HepG2 (cell line): ENCODE measurements around the gene ZNF384. TPM values are rescaled to one million over a fixed set of nuclear protein-coding genes. Genes with fewer than 3 reads are reported as not detected.

Source experiments
- ATF2 ChIP-seq: sonication (generic); formaldehyde crosslinking; IDR thresholded peaks from 2 replicates; pipeline ENCODE4 v1.4.0; 2020; ENCODE audit warnings: missing genetic modification reagents
- ATM ChIP-seq: fragments of 450-650 bp; IDR thresholded peaks from 2 replicates; pipeline ENCODE4 v1.7.1; 2017; ENCODE audit warnings: mild to moderate bottlenecking, borderline replicate concordance
- EED ChIP-seq: sonication (generic); formaldehyde crosslinking; IDR thresholded peaks from 2 replicates; pipeline ENCODE4 v1.5.0; 2020; ENCODE audit warnings: mild to moderate bottlenecking, missing genetic modification reagents
- GABPA ChIP-seq, 2 experiments: IDR thresholded peaks; 2 replicates each; pipeline ENCODE4 v1.6.1; 2011 to 2016; ENCODE audit warnings: low read depth in 2 of 2, low read length in 1 of 2, missing biosample characterization in 1 of 2, missing genetic modification characterization in 1 of 2
- HMG20A ChIP-seq: IDR thresholded peaks from 2 replicates; pipeline ENCODE4 v1.6.1; 2016; ENCODE audit warnings: borderline replicate concordance
- ZFP91 ChIP-seq: sonication (generic); formaldehyde crosslinking; IDR thresholded peaks from 2 replicates; pipeline ENCODE4 v1.9.0; 2022; ENCODE audit warnings: missing genetic modification reagents, mild to moderate bottlenecking, borderline replicate concordance
- ZNF333 ChIP-seq: sonication (generic); formaldehyde crosslinking; IDR thresholded peaks from 2 replicates; pipeline ENCODE4 v1.4.0; 2020; ENCODE audit warnings: mild to moderate bottlenecking, missing genetic modification reagents, borderline replicate concordance
- ZNF616 ChIP-seq: sonication (generic); formaldehyde crosslinking; IDR thresholded peaks from 2 replicates; pipeline ENCODE4 v1.5.0; 2020; ENCODE audit warnings: low read depth, mild to moderate bottlenecking, missing genetic modification reagents
- ZNF790 ChIP-seq: sonication (generic); formaldehyde crosslinking; IDR thresholded peaks from 2 replicates; pipeline ENCODE4 v1.8.0; 2022; ENCODE audit warnings: missing genetic modification reagents, mild to moderate bottlenecking, borderline replicate concordance
- polyA plus RNA-seq, 8 experiments: library from polyadenylated mRNA; depleted of rRNA in 3 of 8; stranded (reverse) in 7 of 8; unstranded in 1 of 8; fragments of >200 nt; fragmentation: Illumina TruSeq in 4 of 8; extraction: Trizol in 4 of 8; gene quantifications; 2 replicates each; pipeline versions ENCODE4 v1.2.1 to v1.2.3, GENCODE V29; 2011 to 2016; ENCODE audit warnings: low read depth in 4 of 8, missing spikeins in 1 of 8, mixed read lengths in 1 of 8; ENCODE audit not compliant: insufficient read depth in 1 of 8
- total RNA-seq, 5 experiments: library from RNA; depleted of rRNA; stranded (reverse); fragments of >200 nt; fragmentation: Illumina TruSeq; extraction: Trizol; gene quantifications; 2 replicates each; pipeline ENCODE4 v1.2.3, GENCODE V29; 2016; ENCODE audit warnings: low read depth in 1 of 5

The ZNF384 gene
- total and polyA plus RNA-seq, 2 of the 13 experiments (the other 11 are each of a cell fraction or from before 2014, with no cell fraction given): 23.6 to 55.3 TPM

DNA sequence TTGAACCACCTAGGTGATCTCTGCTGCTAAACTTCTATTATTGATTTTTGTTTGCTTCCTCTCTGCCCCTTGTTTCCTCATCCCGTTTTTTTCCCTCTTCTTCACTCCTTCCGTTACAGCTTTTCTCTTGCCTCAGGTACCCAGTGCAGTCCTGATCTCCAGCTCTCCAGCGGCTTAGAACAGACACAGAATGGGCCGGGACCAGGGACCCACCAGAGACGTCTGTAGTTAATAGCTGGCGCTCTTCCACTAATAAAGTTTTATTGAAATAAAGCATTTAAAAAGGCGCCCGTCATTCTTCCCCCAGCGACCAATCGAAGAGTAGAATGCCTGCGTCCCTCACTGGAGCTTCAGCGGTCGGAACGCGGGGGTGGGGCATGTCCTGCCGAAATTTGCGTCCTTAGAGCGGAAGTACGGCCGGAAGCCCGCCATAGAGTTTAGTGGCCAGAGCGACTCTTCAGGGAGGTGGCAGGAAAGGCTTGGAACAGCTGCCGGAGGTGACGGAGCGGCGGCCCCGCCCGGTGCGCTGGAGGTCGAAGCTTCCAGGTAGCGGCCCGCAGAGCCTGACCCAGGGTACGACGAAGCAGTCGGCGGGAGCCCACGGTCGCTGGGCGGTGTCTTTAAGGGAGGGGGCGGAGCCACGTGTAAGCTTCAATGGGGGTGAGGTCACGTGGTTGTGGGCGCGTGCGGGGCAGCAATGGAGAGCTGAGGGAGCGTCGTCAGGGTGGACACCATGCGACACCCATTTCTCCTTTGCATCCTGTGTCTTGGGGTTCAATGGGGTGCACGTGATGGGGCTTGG lies 34.6 kb upstream of the ZNF384 start, which contains the start of gene COPS7A (continued):
- TF ChIP-seq GABPA (IDR thresholded peaks at IDR 0.05; ENCODE audit: low read depth, low read length): peak; percentile 94
- TF ChIP-seq GABPA (CRISPR knock-in tag; IDR thresholded peaks at IDR 0.05; ENCODE audit: low read depth): peak; percentile 98
- TF ChIP-seq ZFP91 (CRISPR knock-in tag): peak; percentile 99
- TF ChIP-seq ATF2 (CRISPR knock-in tag): peak; percentile 87
- TF ChIP-seq ATM: no peak
- peak; percentile 97 for TF ChIP-seq ZNF616 (CRISPR knock-in tag)
- no peak for TF ChIP-seq ZNF790
- TF ChIP-seq HMG20A (CRISPR knock-in tag): no peak; the same call in 1 of the 2 replicates
- TF ChIP-seq EED: no peak; the same call in 1 of the 2 replicates
- TF ChIP-seq ZNF333 (CRISPR knock-in tag): peak; percentile 78; the same call in 1 of the 2 replicates
